HG03108 (cell line): ENCODE data around the gene ANTXRL.
"Not testable (repeated sequence)": the region's sequence is repeated elsewhere in the genome, so short reads cannot be mapped to it uniquely, and the experiment has no call there.

Experiments used
- ATAC-seq: cut with Tn5 transposase; IDR thresholded peaks from one replicate; pipeline ENCODE4 v1.9.1; 2021; ENCODE audit warnings: moderate library complexity; ENCODE audit not compliant: unreplicated experiment

ANTXRL gene

DNA sequence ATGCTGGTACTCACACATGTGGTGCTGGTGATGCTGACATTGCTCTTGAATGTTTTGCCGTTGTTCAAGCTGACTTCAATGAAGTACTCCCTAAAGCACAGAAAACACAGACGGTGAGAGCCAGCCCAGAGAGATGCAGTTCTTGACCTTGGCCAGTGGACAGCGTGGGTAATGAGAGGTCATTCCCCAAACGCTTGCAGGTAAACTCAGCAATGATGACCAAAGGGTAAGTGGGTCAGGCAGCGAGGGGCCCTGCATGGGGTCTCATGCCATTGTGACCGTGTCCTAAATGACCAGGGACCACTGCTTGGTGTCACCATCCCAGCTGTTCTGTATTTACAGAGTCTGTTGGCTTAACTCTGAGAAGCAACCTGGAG lies 32.8 kb upstream of the ANTXRL start:
- no peak for ATAC-seq

DNA sequence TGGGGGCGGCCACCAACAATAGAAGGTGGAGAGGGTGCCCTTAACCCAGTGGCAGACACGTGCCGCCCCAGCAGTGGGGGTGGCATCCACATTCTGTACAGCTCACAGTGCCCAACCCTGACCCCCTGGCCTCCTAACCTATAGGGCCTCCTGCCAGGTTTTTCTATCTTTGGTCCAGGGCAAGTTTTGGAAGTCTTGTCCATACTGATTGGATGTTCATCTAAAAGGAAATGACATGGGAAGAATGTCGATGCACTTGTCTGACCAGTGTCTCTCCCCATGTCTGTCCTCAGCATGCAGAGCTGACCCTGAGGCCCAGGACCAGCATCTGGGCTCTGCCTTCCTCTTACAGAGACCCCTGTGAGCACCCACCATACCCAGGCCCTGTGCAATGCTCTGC lies 32.3 kb upstream of the ANTXRL start:
- no peak for ATAC-seq

DNA sequence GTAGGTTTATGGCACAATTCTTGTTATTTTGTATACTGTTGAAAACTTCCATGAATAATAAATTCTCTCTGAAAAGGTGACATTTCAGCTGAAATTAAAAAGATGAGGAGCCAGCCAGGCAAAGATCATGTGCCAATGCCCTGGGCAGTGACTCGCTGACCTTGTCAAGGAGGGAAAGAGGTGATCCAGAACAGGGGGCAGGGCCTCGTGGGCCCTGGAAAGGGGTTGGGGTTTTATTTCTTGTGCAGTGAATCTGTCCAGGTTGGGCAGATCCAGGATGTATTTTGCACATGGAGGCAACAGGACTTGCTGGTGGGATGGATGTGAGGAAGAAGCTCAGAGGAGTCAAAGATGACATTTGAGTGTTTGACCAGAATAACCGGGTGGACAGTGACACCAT lies 31.6 kb upstream of the ANTXRL start:
- not testable (repeated sequence) for ATAC-seq

DNA sequence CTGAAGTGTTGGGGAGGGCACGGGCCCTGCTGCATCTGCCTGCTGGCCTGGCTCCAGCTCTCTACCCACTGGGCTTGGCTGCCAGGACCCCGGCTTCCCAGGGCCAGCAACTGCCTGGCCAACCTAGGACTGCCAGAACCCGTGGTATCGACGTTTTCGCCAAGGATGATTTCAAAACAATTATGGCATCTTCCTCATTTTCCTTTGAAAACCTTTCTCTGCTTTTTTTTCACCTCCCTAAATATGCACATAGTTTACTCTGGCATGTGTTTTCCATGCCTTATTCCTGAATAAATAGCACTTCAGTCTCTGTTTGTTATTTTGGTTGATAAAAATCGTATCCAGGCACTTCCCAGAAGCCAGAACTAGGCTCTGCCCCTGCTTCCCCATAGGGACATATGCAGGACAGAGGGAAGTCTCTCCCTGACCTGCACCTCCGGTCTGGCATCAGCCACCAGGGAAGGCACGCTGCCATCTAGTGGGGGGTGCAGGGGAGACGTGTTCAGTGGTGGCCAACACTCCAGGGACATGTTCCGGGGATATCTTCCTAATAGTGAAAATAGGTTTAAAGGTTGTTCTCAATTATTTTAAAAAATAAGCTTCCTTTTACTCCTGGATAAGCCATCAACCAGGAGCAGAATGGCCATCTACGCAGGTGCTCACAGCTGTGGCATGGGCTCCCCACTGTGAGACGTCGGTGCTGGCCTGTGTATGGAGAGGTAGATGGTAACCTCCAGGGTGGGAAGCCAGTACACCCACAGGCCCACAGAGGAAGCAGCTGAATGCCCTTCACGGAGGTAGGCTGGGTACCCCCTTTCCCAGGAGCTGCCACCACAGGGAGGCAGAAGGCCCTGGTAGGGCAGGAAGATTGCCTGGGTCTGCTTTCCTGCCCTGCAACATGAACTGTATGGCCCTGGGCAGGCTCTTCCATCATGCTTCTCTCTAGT lies 30.7 kb upstream of the ANTXRL start:
- no peak for ATAC-seq

DNA sequence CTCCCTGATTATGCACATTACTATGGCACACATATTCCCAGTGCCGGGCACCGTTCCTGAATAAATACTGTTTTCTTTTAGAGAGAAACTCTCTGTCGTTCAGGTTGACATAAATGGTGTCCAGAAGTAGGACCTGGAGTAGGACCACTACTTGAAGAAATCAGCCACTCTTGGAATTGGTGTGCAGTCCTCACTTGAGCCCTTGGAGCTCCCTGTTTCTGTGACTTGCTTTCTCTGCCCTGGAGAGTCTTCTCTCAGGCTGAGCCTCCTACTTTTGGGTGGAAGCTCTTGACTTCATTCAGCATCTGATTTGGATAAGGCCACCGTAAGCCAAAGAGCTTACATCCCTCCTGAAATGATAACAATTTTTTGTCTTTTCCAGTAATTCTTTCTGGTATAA lies 29.7 kb upstream of the ANTXRL start:
- no peak for ATAC-seq

DNA sequence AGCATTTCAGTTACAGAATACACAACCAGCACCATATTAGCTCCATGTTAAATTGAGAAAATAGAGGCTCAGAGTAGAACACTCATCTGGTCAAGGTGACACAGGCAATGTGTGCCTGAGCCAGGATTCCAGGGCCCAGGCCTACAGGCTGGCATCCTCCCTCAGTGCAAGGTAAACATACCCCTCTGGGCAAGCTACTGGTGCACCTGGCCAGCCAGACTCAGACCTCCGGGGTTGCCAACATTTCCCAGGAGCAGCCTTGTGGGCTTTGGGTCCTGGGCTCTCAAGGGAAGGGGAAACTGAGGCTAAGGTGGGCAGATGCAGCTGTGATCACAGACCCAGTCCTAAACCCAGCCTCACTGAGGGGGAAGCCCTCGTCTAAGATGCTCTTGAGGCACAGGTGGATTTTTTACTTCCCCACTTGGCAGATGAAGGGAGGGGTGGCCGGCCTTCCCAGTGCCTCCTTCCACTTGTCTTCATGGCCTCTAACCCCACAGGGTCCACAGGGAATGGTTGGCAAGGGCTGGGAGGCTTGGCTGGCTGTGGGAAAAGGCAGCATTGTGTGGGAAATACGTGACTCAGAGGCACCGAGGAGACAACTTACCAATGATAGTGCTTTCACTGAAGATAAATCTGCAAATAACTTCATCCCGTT lies 23.8 kb upstream of the ANTXRL start:
- not testable (repeated sequence) for ATAC-seq

DNA sequence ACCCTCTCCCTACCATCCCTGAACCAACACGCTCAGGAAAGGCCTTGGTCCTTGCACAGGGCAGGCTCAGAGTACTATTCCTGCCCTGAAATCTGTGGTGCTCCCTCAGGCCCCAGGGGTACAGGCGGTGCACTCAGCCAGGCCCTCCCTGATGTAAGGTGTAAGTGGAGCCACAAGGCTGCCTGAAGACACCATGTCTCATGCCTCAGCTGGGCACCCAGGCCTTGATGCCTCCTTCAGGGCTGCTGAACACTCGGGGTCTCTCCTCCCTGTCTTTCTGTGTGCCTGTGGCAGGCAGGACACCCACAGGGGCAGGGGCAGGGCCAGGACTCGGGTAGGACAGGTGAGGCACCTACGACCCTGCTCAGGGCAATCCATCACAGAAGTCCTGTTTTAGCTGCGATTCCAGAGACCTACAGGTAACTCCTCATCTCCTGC lies 22.9 kb upstream of the ANTXRL start:
- ATAC-seq, result no peak

DNA sequence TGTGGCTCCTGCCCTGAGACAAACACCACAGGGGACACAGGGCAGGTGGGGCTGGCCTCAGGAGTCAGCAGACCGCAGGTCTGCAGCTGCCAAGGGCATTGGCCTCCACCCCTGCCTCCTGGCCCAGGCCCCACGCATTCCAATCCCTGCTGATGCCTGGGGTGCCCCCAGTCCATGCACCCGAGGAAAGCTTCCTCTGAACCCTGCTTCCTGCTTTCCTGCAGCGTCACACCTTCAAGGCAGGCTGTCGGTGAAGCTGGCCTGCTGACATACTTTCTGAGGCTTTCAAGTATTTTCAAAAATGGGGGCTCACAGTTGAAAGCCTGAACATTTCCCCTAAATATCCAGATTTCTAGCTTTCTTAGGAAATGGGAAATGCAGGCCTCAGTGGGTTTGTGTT lies 22.5 kb upstream of the ANTXRL start:
- no peak for ATAC-seq

DNA sequence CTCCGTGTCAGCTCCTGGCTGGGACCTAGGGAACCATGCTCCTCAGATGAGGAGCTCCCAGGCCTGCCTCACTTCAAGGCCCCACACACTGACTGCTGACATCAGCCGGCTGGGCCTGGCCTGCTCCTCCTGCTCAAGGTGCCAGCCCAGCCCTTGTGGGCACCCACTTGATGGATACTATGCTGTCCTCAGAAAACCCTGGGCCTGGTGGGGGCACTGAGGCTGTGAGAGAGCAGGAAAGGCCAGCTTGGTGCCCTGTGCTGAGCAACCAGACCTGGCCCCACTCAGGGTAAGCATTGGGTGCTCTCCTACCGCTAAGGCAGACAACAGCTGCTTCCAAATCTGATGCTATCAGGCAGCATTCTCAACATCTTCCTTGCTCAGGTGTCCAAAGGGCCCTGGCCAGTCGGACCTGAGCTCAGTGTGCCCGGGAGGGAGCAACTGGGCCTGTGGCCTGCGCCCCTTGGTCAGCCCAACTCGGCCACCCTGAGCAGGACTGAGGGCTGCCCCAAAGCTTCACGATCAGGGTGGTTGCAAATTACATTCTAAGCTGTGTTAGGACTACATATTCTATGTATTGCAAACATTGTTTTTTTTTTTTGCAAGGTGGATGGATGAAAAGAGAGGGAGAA lies 21.9 kb upstream of the ANTXRL start:
- no peak for ATAC-seq

DNA sequence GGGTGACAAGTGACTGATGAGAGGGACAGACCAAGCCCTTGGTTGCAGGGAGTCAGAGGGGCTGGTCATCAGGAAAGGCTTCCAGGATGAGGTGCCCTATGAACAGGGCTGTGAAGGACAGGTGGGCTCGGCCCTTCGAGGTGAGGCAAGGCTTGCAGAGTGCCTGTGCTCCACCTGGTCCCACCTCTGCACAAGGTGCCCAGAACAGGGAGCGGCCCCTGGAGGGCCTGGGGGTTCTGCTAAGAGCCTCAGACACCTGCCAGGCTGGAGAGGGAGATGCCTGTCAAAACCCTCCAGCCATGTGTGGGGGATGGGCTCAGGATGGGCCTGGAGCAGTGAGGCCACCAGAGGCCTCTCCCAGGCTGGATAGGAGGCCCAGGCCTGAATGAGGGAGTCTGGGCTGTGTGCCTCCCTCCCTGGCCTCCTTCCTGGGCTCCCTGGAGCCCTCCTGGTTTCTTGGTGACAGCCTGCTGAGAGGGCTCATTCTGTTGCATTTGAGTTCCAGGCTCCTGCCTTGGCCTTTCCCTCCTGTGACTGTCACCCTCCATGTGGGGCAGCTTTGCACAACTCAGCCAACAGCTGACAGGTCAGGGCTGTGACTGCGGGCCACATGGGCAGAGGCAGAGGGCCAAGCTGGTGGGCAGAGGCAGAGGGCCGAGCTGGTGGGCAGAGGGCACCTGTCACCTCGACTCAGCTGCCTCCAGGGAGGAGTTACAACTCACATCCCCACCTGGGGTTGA lies 21.1 kb upstream of the ANTXRL start:
- ATAC-seq, result not testable (repeated sequence)

DNA sequence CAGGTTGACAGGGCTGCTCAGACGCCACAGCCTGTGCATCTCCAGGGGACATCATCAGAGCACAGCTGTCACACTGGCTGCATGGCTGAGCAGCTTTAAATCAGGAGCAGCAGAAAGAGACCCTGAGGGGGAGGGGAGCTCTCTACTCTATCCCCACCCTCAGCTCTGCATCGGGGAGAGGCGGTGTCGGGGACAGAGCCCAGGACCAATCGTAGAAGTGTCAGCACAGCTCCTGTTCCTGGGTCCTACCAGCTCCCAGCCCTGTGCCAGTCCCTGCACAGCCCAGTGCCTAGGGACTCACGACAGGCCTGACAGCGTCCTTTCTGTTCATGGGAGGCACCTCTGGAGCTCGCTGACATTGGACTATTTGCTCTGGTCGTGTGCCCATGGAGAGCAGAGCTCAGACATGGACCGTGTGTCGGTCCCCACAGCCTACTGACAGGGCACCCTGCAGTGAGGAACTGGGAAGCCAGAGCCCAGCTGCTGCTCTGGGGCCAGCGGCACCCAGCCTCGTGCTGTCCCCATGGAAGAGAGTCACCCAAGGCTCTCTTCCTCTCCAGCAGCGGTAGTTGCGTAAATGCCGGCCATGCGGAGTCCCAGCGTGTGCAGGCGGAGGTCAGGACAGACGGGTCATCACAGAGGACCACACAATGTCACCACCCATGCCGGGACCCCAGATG lies 20.4 kb upstream of the ANTXRL start:
- ATAC-seq, result no peak

DNA sequence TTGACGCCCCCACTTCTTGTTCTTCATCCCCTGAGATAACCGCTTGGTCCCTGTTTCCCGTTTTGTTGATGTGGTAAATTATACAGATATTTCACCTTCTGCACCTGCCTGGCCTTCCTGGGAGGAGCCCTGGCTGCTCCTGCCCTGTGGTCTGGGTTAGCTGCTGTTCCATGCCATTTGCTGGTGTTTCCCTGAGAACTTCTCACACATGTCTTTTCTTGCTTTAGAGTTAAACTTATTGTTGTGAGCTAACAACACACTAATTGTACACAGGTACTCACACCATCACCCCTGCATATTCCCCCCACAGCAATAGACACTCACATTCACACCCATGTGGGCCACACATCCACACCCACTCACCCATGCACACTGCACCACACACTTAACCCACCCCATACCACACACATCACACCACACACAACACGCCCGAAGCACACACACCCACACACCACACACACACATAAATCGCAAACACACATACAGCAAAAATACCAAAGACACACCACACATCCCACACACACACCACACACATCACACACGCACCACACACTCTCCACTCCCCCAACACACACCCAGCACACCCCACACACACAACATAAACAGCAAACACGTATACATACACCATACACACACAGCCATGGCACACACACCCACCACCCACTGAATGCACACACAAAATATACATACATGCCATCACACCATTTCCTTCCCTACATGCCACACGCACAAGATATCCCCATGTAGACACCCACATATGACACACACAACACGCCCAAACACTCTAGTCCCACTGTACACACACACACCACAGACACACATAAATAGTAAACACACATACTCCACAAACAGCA lies 19.4 kb upstream of the ANTXRL start:
- no peak for ATAC-seq

DNA sequence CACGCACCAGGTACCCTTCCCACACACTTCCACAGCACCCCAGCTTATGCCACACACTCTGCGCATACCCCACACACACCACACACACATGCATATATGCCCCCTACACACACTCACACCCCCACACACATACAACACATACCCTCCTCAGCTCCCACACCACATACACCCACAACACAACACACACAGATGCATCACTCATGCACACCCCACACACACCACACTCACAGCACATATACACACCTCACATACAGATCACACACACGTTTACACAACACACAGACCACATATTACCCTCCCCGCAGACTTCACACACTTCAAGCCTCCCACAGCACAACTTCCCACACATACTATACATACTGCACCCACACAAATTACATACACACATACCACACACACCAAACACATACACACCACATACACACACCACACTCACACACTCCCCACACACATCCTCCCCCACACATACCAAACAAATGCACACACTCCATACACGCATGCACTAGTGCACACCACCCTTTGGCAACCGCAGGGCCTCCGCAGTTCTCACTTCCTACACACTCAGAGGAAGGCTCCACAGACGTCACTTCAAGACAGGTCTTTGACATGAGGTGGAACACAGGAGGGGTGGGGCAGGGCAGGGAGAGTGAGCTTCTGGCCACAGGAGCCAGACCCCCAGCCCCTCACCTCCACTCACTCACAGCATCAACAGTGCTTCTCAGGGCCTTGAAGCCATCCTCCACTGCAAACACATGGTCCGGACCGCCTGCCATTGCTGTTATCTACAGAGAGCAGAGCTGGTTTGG lies 18.5 kb upstream of the ANTXRL start:
- ATAC-seq, result peak; percentile 84

DNA sequence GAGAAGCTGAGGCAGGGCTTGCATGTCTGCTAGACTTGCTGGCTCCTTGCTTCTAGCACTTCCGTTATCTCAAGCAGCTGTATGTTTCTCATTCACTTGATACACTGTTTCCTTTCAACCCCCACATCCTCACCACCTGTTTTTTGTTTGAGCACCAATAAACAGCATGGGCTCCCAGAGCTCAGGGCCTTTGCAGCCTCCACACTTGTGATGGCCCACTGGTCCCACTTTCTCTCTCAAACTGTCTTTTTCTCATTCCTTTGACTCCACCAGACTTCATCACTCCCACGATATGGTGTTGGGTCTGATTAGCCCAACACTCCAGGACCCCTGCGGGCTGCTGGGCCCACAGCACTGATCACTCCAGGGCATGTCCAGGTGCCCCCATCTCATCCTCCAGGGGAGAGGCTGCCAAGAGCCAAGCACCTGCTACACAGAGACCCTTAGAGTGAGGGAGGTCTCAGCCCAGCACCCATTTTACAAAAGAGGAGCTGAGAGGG lies 17.2 kb upstream of the ANTXRL start:
- not testable (repeated sequence) for ATAC-seq

DNA sequence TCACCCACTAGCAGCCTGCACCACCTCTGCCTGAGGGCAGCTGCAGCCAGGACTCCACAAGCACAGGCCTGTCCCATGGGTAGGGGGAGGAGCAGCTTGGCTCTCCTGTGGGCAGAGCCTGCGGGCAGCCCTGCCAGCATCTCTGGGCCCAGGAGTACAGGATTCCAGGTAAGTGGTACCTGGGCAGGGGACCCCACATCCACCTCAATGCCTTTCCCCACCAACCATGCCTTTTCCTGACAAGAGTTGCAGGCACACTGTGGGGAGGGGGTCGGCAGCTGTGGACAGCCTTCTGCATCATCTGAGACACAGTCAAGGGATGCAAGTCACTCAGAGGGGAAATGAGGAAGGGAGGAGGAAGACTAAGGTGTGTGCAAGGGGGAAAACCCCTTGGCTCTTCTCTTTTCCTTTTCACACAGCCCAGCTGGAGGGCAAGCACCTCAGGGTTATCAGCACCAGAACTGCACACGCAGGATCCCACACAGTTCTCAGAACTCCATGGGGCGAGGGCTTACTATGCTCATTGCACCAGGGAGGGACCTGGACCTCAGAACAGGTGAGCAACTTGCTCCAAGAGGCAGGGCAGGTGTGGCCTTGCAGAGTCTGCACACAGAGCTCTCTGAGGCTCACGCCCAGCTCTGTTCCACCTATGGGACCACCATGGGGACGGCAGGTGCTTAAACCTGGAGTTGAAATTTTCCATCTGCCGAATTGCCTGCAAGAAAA lies 16.5 kb upstream of the ANTXRL start:
- peak; percentile 37 for ATAC-seq

DNA sequence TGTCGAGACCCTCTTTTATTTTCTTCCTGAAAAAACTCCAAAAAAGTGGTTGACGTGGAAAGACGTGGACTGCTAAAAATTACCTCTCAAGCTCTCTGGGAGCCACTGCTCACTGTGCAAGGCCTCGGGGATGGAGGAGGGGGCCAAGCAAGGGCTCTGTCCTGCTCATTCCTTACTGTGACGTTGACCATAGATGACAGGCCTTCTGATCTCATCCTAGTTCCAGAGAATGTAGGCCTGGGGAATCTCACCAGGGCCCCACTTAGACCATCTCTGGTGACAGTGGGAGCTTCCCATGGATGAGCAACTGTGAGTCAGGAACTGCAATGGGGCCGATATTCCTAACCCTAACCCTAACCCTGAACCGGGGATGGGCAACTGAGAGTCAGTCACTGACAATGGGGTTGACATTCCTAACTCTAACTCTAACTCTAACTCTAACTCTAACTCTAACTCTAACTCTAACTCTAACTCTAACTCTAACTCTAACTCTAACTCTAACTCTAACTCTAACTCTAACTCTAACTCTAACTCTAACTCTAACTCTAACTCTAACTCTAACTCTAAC lies 15.8 kb upstream of the ANTXRL start:
- ATAC-seq, result not testable (repeated sequence)

DNA sequence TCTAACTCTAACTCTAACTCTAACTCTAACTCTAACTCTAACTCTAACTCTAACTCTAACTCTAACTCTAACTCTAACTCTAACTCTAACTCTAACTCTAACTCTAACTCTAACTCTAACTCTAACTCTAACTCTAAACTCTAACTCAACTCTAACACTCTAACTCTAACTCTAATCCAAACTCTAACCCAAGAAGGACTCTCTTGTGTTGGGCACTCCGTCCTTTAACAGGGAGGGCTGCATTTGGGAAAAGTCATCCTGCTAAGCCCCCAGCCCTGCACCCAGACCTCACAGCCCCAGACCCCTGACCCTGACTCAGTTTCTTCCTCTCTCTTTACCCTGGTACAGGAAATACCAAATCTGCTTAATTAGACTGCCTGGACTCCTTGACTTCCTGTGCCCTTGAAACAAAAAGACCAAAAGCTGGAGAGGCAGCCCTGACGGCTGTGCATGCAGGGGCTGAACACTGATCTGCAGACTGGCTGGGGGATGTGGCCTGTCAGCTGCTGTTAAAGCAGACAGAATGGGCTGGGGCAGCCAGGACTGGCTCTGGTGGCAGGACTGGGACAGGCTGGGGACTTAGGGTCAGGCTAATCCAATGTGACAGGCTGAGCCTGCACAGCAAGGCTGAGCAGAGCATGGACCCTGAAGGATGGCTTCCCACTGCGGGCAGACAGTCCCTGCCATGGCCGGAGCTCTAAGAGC lies 14.8 kb upstream of the ANTXRL start:
- ATAC-seq, result not testable (repeated sequence)
